SK-N-SH treated with all-trans-retinoic acid at 6 μM for 48 hours (cell line): ENCODE results near the gene MCUR1.

Experiments used
- ATAC-seq: fragments of 200-7000 bp; cut with Tn5 transposase; 3 replicates; pipeline ENCODE4 v1.9.1; 2020; ENCODE audit warnings: mild to moderate bottlenecking, moderate library complexity
- ARNTL ChIP-seq: fragments of 450-650 bp; formaldehyde crosslinking; IDR thresholded peaks from 2 replicates; pipeline ENCODE4 v1.5.0; 2020; ENCODE audit warnings: low read depth, mild to moderate bottlenecking, moderate library complexity, borderline replicate concordance
- BACH2 ChIP-seq: fragments of 250-450 bp; sonication (Bioruptor Pico); IDR thresholded peaks from 2 replicates; pipeline ENCODE4 v1.9.0; 2021; ENCODE audit warnings: mild to moderate bottlenecking, borderline replicate concordance
- CSDC2 ChIP-seq: fragments of 250-450 bp; sonication (Bioruptor Pico); IDR thresholded peaks from 2 replicates; pipeline ENCODE4 v1.5.0; 2020; ENCODE audit warnings: mild to moderate bottlenecking, moderate library complexity
- ESRRG ChIP-seq: fragments of 250-450 bp; sonication (Bioruptor Pico); IDR thresholded peaks from 2 replicates; pipeline ENCODE4 v1.6.1; 2021; ENCODE audit warnings: mild to moderate bottlenecking
- GLIS3 ChIP-seq: fragments of 250-450 bp; sonication (Bioruptor Pico); IDR thresholded peaks from 2 replicates; pipeline ENCODE4 v1.5.0; 2020; ENCODE audit warnings: mild to moderate bottlenecking, moderate library complexity
- OSR1 ChIP-seq: fragments of 250-450 bp; sonication (Bioruptor Pico); IDR thresholded peaks from 2 replicates; pipeline ENCODE4 v1.8.0; 2022; ENCODE audit warnings: moderate library complexity, mild to moderate bottlenecking, inconsistent platforms
- PPARA ChIP-seq: fragments of 250-450 bp; sonication (Bioruptor Pico); IDR thresholded peaks from 2 replicates; pipeline ENCODE4 v1.5.0; 2020; ENCODE audit warnings: mild to moderate bottlenecking, borderline replicate concordance
- RARB ChIP-seq: fragments of 250-450 bp; sonication (Bioruptor Pico); IDR thresholded peaks from 2 replicates; pipeline ENCODE4 v1.8.0; 2021; ENCODE audit warnings: mild to moderate bottlenecking, moderate library complexity
- SNAI2 ChIP-seq: fragments of 250-450 bp; sonication (Bioruptor Pico); IDR thresholded peaks from 2 replicates; pipeline ENCODE4 v1.5.0; 2020; ENCODE audit warnings: mild to moderate bottlenecking, moderate library complexity
- TOX ChIP-seq: fragments of 250-450 bp; sonication (Bioruptor Pico); IDR thresholded peaks from 2 replicates; pipeline ENCODE4 v1.8.0; 2021; ENCODE audit warnings: mild to moderate bottlenecking, moderate library complexity, borderline replicate concordance
- ZC3H10 ChIP-seq: fragments of 250-450 bp; sonication (Bioruptor Pico); IDR thresholded peaks from 2 replicates; pipeline ENCODE4 v1.5.1; 2021; ENCODE audit warnings: mild to moderate bottlenecking, moderate library complexity
- ZFP30 ChIP-seq: fragments of 450-650 bp; formaldehyde crosslinking; IDR thresholded peaks from 2 replicates; pipeline ENCODE4 v1.5.0; 2022; ENCODE audit warnings: mild to moderate bottlenecking, moderate library complexity
- ZNF565 ChIP-seq: fragments of 450-650 bp; formaldehyde crosslinking; conservative IDR thresholded peaks from 2 replicates; pipeline ENCODE4 v1.5.0; 2020; ENCODE audit warnings: low read depth, mild to moderate bottlenecking, moderate library complexity
- ZNF70 ChIP-seq: fragments of 450-650 bp; formaldehyde crosslinking; IDR thresholded peaks from 2 replicates; pipeline ENCODE4 v1.5.0; 2020; ENCODE audit warnings: mild to moderate bottlenecking, moderate library complexity
- ZNF8 ChIP-seq: fragments of 450-650 bp; formaldehyde crosslinking; IDR thresholded peaks from 2 replicates; pipeline ENCODE4 v1.5.0; 2020; ENCODE audit warnings: mild to moderate bottlenecking, moderate library complexity
- TF ChIP-seq, protein P1 (sequence below): fragments of 250-450 bp; sonication (Bioruptor Pico); IDR thresholded peaks from 2 replicates; pipeline ENCODE4 v1.5.0; 2020; ENCODE audit warnings: mild to moderate bottlenecking, moderate library complexity
- TF ChIP-seq, protein P2 (sequence below): fragments of 250-450 bp; sonication (Bioruptor Pico); IDR thresholded peaks from 2 replicates; pipeline ENCODE4 v1.5.1; 2020; ENCODE audit warnings: low read depth, mild to moderate bottlenecking, moderate library complexity
- TF ChIP-seq, protein P3 (sequence below): fragments of 250-450 bp; sonication (Bioruptor Pico); IDR thresholded peaks from 2 replicates; pipeline ENCODE4 v1.8.0; 2021; ENCODE audit warnings: low read depth, mild to moderate bottlenecking, moderate library complexity, borderline replicate concordance
- TF ChIP-seq, protein P4 (sequence below): fragments of 250-450 bp; sonication (Bioruptor Pico); IDR thresholded peaks from 2 replicates; pipeline ENCODE4 v1.5.1; 2021; ENCODE audit warnings: mild to moderate bottlenecking, moderate library complexity

MCUR1 gene

DNA sequence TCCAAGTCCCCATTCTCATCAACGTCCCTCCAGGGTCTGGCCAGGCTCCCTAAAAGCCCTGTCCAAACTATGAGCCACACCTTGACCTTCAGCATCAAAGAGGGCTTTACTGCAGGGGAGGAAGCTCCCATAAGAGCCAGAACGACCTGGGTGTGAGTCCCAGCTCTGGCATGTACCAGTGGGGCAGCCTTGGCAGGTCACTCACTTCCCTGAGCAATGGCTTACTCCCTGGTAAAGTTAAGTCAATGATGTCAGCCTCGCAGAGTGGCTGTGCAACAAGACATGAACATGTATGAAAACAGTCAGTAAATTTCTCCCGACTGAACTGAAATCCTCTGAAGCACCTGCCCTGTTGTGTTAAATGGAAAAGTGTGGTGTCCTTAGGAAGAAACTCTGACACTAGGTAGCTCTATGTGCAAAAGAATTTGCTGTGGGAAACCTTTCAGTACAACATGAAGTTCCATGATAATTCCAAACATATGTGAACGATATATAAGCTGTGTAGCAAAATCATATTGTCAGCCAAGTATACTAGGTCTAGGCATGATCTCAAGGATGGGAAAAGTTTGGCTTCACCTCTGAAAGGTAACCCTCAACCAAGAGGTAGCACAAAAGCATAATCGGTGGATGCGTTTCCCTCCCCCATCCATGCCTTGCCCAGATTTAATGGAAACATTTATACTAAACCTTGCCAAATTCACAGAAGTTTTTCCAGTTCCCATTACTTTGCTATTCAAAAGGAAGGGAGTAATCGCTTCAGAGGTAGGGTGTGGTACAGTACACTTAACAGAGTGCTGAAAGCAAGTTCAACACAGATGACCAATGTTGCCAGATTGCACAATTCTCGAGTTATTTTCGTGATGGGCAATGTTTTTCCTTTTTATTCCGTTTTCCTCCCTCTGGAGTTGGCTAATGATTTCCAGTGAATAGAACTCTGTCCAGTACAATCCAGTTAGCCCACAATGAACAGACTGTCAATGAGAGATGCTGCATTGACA is 53.8 kb downstream of the MCUR1 start (continued):
- TF ChIP-seq, protein P1, sequence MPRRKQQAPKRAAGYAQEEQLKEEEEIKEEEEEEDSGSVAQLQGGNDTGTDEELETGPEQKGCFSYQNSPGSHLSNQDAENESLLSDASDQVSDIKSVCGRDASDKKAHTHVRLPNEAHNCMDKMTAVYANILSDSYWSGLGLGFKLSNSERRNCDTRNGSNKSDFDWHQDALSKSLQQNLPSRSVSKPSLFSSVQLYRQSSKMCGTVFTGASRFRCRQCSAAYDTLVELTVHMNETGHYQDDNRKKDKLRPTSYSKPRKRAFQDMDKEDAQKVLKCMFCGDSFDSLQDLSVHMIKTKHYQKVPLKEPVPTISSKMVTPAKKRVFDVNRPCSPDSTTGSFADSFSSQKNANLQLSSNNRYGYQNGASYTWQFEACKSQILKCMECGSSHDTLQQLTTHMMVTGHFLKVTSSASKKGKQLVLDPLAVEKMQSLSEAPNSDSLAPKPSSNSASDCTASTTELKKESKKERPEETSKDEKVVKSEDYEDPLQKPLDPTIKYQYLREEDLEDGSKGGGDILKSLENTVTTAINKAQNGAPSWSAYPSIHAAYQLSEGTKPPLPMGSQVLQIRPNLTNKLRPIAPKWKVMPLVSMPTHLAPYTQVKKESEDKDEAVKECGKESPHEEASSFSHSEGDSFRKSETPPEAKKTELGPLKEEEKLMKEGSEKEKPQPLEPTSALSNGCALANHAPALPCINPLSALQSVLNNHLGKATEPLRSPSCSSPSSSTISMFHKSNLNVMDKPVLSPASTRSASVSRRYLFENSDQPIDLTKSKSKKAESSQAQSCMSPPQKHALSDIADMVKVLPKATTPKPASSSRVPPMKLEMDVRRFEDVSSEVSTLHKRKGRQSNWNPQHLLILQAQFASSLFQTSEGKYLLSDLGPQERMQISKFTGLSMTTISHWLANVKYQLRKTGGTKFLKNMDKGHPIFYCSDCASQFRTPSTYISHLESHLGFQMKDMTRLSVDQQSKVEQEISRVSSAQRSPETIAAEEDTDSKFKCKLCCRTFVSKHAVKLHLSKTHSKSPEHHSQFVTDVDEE (CRISPR knock-in tag) = no peak

DNA sequence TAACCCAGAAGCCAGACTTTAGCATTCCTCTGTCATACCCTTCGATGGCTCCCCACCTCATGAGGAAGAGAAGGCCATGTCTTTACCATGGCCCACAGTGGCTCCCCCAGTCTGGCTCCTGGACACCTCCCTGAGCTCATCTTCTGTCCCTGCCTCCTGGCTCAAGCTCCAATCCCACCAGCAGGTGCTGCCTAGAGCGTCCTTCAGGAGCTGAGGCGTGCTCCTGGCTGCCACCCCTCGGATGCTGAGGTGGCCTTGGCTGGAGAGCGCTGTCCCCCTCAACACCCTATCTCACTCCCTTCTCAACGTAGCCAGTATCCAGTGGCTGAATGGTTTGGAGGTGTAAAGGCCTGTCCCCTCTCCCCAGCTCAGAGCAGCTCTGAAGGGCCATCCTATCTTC is 55.3 kb downstream of the MCUR1 start:
- TF ChIP-seq CSDC2 (CRISPR knock-in tag) (no peak), ZNF8 (CRISPR knock-in tag) (no peak), ARNTL (CRISPR knock-in tag) (no peak), ZNF565 (CRISPR knock-in tag) (no peak), BACH2 (CRISPR knock-in tag) (no peak), ZC3H10 (no peak)
- TF ChIP-seq, protein P2, sequence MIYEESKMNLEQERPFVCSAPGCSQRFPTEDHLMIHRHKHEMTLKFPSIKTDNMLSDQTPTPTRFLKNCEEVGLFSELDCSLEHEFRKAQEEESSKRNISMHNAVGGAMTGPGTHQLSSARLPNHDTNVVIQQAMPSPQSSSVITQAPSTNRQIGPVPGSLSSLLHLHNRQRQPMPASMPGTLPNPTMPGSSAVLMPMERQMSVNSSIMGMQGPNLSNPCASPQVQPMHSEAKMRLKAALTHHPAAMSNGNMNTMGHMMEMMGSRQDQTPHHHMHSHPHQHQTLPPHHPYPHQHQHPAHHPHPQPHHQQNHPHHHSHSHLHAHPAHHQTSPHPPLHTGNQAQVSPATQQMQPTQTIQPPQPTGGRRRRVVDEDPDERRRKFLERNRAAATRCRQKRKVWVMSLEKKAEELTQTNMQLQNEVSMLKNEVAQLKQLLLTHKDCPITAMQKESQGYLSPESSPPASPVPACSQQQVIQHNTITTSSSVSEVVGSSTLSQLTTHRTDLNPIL (CRISPR knock-in tag) = no peak
- TF ChIP-seq, protein P3, sequence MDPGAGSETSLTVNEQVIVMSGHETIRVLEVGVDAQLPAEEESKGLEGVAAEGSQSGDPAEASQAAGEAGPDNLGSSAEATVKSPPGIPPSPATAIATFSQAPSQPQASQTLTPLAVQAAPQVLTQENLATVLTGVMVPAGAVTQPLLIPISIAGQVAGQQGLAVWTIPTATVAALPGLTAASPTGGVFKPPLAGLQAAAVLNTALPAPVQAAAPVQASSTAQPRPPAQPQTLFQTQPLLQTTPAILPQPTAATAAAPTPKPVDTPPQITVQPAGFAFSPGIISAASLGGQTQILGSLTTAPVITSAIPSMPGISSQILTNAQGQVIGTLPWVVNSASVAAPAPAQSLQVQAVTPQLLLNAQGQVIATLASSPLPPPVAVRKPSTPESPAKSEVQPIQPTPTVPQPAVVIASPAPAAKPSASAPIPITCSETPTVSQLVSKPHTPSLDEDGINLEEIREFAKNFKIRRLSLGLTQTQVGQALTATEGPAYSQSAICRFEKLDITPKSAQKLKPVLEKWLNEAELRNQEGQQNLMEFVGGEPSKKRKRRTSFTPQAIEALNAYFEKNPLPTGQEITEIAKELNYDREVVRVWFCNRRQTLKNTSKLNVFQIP (CRISPR knock-in tag) = no peak
- TF ChIP-seq, all 23 proteins: peak for 0
- no peak for ATAC-seq

DNA sequence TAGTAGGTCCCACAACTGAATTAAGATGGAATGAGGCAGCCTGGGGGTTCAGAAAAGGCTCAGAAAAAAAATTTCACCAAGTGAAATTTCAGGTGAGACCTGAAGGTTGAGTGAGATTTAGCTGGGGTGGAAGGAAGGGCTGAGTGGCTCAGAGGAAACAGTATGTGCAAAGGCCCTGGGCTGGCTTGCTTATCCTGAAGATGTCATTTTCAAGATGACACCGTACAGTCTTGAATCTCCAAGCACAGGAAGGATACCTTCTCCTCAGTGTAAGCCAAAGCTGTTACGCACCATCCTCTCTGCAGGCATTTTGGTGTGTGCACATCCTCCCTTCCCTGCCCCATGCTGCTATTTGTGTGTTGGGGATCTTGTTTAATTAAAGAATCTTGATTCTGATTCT is 59.7 kb downstream of the MCUR1 start:
- no peak for TF ChIP-seq ZNF565 (CRISPR knock-in tag)
- TF ChIP-seq, protein P1 (CRISPR knock-in tag) = no peak
- TF ChIP-seq, protein P4, sequence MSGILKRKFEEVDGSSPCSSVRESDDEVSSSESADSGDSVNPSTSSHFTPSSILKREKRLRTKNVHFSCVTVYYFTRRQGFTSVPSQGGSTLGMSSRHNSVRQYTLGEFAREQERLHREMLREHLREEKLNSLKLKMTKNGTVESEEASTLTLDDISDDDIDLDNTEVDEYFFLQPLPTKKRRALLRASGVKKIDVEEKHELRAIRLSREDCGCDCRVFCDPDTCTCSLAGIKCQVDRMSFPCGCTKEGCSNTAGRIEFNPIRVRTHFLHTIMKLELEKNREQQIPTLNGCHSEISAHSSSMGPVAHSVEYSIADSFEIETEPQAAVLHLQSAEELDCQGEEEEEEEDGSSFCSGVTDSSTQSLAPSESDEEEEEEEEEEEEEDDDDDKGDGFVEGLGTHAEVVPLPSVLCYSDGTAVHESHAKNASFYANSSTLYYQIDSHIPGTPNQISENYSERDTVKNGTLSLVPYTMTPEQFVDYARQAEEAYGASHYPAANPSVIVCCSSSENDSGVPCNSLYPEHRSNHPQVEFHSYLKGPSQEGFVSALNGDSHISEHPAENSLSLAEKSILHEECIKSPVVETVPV (CRISPR knock-in tag) = no peak
- TF ChIP-seq RARB (CRISPR knock-in tag) = no peak
- no peak for TF ChIP-seq ESRRG (CRISPR knock-in tag)
- TF ChIP-seq, protein P3 (CRISPR knock-in tag) = no peak
- ATAC-seq = no peak

DNA sequence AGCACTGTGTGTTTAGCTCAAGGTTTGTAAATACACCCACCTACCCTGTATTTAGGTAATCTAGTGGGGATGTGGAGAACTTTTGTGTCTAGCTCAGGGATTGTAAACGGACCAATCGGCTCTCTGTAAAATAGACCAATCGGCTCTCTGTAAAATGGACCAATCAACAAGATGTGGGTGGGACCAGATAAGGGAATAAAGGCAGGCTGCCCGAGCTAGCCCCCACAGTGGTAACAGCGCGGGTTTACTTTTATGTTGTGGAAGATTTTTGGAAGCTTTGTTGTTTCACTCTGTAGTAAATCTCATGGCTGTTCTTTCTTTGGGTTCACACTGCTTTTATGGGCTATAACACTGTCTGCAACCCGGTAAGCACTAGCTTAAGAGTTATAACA is 70.6 kb downstream of the MCUR1 start:
- no peak for ATAC-seq
- no peak for TF ChIP-seq ZFP30 (CRISPR knock-in tag)
- TF ChIP-seq, protein P4 (CRISPR knock-in tag) = no peak
- no peak for TF ChIP-seq ZNF70 (CRISPR knock-in tag)
- TF ChIP-seq, protein P2 (CRISPR knock-in tag) = no peak
- no peak for TF ChIP-seq ZC3H10
- TF ChIP-seq OSR1 = no peak
- TF ChIP-seq GLIS3 = no peak
- no peak for TF ChIP-seq PPARA (CRISPR knock-in tag)
- no peak for TF ChIP-seq ZNF8 (CRISPR knock-in tag)
- TF ChIP-seq TOX (CRISPR knock-in tag) = no peak
- TF ChIP-seq SNAI2 = no peak
- TF ChIP-seq CSDC2 (CRISPR knock-in tag) = no peak
- no peak for TF ChIP-seq ARNTL (CRISPR knock-in tag)
